Hippocampal formation (tissue), 2 donors: ENCODE measurements around the gene SMIM10.
"Not testable (repeated sequence)": the region's sequence is repeated elsewhere in the genome, so short reads cannot be mapped to it uniquely, and the experiment has no call there.

ENCODE experiments used
- DNase-seq, 2 donors: peaks; one replicate each; lab custom pipeline; 2025; lab: John Stamatoyannopoulos, UW

SMIM10 gene

GRCh38 chrX:134990801-134991481, at the start of gene SMIM10:
Gene SMIM10 (plus strand): TSS chrX:134990991. CDS start chrX:134991096, 105 bp downstream.
- DNase-seq: no peak

- DNase-seq: not testable (repeated sequence)
These were observed 44.4 kb upstream of the SMIM10 start for GRCh38 chrX:134946364-134946763.

DNA sequence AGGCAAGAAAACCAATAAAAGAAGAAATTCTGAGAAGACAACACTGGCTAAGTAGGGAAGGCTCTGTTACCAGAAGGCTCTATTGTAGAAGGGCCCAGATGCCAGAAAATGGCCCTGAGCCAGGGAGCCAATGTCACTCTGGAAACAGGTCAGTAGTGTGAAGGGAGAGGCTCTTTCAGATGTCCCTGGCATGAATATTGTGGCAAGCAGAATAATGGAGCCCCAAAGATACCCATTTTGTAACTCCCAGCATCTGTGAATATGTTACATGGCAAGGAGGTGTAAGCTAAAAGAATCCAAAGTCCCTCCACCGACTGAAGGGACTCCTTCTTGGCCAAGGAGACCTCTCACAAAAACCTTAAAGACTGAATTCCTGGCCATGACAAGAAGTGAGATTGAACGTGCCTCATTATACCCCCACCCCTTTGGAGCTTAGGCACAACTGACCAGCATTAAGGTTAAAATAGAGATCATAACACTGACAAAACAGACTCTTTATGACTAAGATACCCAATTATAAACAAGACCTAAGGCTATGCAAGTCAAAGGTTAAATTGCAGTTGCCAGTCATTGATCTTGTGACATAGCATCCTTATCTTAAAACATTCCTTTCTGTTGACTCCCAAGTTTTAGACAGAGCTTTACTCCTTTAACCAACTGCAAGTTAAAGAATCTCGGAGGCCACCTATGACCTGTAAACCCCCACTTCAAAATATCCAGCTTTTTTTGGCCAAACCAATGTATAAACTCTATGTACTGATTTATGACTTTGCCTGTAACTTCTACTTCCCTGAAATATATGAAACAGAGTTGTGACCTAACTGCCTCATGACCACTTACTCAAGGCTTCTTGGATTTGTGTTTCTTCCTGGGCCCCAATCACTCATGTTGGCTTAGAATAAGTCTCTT, 42.2 kb upstream of the SMIM10 start:
- DNase-seq: no peak

DNA sequence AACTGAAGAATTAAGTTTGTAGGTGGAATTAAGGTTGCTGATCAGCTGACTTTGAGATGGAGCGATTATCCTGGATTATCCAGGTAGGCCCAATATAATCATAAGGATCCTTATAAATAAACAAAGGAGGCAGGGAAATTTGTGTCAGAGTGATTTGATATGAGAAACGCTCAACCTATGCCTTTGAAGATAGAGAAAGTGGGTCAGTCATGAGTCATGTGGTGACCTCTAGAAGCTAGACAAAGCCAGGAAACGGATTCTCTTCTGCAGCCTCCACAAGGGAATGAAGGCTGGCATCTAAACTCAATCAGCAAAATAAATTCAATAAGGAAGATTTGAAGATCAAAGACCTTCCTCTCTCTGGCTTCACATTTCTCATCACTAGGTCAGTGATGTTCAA, 41.5 kb upstream of the SMIM10 start:
- no peak for DNase-seq

GRCh38 chrX:134957836-134958235, 33.0 kb upstream of the SMIM10 start:
- no peak for DNase-seq

- DNase-seq: not testable (repeated sequence)
These were observed 30.4 kb upstream of the SMIM10 start for GRCh38 chrX:134960366-134960765.

DNA sequence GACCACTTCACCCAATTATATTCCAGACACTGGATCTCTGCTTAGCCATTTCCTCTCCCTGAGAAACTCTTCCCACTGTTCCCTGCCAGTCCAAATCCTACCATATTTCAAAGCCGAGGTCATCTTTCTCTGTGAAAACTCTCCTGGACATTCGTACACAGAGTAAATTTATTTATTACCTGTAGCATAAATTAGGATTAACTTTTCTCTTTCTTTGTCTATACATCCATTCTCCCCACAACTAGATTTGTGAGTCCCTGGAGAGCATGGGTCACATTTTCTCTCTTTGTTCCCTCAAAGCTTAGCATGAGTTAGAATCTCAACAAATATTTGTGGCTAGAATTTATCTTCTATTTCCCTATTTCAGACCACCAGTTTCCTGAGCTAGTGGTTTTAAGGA, 27.8 kb upstream of the SMIM10 start:
- DNase-seq: no peak

DNA sequence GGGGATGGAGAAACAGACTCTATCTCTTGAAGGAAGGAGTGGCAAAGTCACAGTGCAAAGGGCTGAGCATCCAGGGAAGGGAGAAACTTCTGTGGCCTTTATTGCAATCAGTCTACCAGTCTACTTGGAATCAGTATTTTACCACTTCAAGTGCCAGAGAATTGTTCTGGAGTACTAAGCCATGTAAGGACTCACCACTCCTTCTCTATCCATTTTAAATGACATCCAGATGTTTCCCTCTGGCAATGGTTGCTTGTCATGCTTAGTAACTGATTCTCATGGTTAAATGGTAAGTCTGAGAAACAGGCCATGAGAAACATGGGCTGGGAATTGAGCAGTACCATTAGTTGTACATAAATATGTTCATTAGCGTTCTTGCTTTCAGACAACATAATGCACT, 21.1 kb upstream of the SMIM10 start:
- DNase-seq: no peak

- no peak for DNase-seq
These were observed 18.9 kb upstream of the SMIM10 start for GRCh38 chrX:134971926-134972325.

- DNase-seq: no peak
These were observed 15.3 kb upstream of the SMIM10 start for GRCh38 chrX:134975516-134975915.

DNA sequence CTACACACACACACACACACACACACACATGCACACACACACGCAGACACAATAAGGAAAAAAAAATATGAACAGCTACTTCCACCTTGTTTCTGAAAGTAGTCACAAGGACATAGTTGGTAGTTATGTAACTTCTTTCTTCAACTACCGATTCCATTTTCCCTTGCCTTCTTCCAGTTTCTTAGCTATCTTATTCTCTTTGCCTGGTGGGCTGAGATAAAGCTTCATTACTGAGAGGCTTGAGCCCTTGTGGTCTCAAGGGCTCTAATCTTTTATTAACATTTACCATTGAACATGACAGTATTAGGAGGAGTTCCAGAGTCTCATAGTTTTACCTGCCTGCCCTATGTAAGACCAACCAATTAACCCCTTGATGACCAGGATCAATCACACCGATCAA, 8.9 kb upstream of the SMIM10 start:
- no peak for DNase-seq

DNA sequence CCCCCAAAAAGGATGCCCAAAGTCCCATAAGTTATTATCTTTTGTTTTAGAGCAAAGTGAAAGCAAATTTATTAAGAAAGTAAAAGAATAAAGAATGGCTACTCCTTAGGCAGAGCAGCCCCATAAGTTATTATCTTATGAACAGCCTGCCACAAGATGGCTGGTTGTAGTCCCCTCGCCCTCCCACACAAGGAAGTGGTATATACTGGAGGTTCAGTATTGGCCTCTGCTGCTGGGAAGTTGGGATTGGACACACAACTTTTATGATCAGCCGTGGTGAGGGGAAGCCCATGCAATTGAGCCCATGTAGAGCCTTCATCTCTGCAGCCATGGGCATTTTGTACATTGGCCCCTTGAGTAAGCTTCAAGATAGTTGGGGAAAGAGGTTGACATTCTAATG, 8.0 kb upstream of the SMIM10 start:
- DNase-seq: no peak

GRCh38 chrX:134985479-134985878, 5.3 kb upstream of the SMIM10 start:
- no peak for DNase-seq

- no peak for DNase-seq
These were observed 353 bp upstream of the SMIM10 start for GRCh38 chrX:134990475-134990800.

GRCh38 chrX:134997646-134998045, 6.9 kb downstream of the SMIM10 start:
- no peak for DNase-seq

DNA sequence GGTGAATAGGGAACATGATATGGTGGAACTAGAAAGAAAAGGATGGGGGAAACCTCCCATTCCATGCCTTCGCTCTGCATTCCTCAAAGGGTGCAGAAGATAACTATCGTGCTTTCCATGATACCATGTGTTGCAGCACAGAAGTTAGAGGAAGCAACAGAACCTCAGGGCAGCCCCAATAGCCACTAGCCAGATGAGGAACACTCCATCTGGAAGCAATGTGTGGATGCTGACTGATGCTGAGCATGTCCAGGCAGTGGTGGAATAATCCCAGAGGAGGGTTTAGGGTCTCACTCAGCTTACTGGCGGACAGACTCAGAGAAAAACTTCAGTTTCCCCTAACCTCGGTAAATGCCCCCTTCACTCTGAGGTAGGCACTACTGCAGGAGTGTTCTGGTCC, 7.5 kb downstream of the SMIM10 start:
- no peak for DNase-seq

DNA sequence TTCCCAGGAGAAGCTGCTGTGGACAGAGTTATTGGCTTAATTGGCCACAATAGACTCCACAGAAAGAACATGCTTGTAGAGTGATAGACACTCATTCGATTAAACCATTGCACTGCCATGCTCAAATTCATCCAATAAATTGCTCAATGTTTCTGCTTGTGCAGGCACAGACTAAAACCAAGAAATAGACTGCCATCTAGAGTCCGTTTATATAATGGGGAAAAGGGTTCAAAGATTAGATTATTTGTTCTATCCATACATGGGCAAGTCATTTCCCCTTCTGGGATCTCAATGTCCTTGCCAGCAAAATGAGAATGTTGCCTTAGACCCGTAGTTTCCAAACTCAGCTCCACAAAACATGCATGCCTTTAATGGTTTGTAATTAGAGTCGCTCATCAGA, 8.7 kb downstream of the SMIM10 start:
- DNase-seq: peak in 1 of 2 donors; percentile 5

- DNase-seq: no peak
These were observed 9.7 kb downstream of the SMIM10 start for GRCh38 chrX:135000516-135000915.

GRCh38 chrX:135003876-135004623, 13.3 kb downstream of the SMIM10 start:
- peak; percentile 69 to 86 for DNase-seq

GRCh38 chrX:135006187-135006586, 15.4 kb downstream of the SMIM10 start:
- no peak for DNase-seq

DNA sequence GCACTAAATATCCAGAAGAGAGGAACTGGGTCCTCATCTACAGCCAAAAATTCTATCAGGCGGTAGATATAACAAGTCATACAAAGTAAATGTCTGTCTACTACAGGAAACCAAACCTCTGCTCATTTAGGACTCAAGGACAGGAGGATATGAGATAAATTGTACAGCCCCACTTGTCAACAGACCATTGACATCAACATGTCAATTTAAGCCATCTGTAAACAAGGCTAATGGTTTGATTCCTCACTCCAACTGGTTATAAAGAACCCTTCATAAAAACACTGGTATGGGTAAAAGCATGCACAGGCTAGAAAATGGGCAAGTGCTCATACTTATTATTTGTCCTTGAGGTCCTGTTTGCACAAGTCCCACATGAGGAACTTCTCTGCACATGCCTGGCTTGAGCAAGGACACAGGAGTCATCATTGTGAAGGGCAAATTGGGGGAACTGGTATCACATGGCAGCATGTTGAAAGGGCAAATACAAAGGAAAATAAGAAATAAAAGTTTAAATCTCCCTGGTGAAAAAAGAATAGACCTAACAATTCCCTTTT, 18.3 kb downstream of the SMIM10 start:
- DNase-seq: no peak

GRCh38 chrX:135009838-135010237, 19.0 kb downstream of the SMIM10 start:
- DNase-seq: no peak
